ENCODE measurements around the gene TFF1.

TFF1 gene

DNA sequence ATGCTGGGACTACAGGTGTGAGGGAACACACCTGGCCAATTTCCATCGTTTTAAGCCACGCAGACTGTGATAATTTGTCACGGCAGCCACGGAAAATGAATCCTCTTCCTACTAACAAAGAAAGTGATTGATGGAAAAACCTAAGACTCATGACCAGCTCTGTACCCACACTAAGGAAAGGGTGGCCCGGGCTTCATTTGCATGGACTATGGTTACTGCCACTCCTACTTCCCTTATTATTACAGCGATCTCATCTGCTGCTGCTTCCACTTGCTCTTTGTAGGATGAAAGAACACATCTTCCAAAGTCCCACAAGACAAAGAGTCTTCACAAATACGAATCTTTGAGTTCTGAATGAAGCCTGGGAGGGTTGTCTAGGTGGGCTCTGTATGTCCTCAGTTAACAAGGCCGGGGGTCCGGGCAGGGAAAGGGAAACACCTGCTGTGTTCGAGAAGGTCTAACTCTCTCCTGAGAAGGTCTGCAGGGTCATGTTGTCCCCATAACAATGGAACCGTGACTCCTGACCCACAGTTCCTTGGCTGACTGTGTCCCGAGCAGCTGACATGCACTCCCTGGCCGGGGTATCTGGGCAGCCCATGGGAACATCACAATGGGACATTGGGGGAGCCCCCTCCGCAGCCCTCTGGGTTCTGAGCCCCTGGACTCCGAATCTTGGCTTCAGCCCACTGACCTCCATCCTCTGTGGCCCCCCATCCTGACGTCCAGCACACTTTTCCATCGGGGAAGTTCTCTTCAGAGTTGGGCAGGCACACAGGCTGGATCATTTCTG is 13.3 kb upstream of the TFF1 start:
- no peak for DNase-seq

DNA sequence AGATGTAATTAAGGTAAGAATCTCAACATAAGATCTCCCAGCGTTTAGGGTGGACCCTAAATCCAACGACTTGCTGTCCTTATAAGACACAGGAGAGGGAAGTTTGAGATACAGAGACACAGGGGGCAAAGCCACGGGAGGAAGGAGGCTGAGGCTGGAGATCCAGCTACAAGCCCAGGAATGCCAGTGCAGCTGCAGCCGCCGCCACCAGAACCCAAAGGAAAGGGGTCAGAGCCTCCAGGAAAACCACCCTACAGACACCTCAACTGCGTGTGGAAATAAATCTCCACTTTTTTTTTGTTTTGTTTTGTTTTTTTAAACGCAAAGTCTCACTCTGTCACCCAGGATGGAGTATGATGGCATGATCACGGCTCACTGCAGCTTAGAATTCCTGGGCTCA is 12.1 kb upstream of the TFF1 start:
- no peak for DNase-seq

GRCh38 chr21:42377951-42378340 is 11.6 kb upstream of the TFF1 start:
- no peak for DNase-seq

DNA sequence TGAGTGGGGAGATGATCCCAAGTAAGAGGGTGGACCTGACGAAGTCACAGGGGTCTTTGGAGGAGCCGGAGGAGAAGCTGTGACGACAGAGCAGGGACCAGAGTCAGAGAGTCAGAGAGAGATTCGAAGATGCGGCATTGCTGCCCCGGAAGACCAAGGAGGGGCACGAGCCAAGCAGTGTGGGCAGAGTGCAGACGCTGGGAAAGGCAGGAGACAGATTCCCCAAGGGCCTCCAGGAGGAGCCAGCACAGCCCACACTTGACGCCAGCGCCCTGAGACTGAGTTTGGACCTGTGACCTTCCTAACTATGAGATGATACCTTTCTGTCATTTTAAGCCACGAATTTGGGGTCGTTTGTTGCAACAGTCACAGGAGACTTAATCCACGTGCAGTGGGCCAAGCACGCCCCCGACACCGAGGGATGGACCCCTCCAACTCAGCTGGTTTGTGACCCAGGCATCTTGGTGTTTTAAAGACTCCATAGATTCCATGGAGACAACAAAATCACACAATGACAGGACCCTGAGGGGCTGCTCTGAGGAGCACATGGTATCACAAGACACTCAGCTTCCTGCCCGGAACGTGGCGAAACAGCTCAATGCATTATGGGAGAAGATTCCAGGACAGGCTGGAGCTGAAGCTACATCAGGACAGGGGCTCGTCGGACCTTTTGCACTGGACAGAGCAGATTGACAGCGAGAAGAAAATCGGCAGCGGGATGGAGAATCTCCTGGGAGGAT is 11.0 kb upstream of the TFF1 start:
- DNase-seq, result no peak

- no peak for DNase-seq
Measured at GRCh38 chr21:42376338-42376982, 10.1 kb upstream of the TFF1 start.

DNA sequence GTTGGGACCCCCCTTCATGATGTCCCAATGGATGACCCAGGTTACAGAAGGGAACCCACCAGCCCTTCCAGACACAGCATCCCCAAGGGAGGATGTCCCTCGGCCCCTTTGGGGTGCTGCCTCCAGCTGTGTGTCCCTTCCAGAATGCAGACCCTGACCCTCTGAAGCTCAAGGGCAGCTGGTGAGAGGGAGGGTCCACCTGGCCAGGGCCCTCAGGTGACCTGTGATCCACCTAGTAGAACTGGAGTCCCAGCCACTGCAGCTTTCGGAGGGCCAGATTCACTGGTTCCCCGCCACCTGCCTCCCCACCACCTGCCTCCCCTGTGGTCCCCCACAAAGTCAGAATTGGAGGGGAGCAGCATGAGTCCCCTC is 9.6 kb upstream of the TFF1 start:
- no peak for DNase-seq

DNA sequence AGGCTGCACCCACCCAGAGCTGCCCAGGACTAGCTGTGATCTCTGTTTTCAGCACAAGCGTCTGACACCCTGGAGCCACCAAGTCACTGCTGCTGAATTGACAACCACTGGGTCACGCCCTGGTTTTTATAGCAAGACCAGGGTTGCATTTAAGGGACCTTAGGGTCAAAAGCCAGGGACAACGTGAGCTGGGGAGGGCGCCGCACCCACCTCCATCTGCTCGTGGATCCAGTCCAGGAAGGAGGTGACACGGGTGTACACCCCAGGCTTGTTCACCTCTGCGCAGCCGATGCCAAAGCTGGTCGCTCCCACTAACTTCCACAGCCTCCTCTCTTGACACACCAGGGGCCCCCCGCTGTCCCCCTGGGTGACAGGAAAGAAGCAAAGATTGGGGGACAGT is 9.2 kb upstream of the TFF1 start:
- DNase-seq, result no peak

DNA sequence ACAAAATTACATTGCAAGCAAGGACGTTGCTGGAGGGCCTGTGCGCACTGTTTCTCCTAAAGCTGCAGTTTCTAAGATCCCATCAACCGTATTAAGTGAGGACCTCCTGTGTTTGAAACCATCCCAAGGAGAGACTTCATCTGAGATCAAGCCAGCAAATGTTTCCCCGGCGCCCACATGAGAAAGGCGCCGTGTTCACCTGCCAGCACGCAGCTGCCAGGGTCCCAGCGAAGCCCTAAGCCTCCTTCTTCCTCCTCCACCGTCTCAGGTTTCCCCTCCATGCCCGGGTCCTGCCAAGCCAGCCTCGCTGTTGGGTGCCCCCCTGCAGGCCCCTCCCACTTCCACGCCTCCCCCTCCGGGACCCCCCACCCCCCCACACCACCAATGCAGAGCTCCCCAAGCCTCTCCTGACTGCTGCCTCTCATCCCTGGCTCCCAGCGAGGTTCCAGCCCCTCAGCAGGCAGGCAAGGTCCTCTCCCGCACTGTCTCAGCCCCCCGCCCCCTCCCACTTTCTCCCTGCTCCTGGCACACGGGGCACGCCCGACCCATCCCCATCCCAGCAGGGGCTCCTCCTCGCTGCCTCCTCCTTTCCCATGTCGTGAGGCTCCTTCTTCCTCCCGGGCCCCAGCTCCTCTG is 8.6 kb upstream of the TFF1 start:
- DNase-seq, result no peak

- DNase-seq, result no peak
Measured at GRCh38 chr21:42374457-42374856, 8.1 kb upstream of the TFF1 start.

DNA sequence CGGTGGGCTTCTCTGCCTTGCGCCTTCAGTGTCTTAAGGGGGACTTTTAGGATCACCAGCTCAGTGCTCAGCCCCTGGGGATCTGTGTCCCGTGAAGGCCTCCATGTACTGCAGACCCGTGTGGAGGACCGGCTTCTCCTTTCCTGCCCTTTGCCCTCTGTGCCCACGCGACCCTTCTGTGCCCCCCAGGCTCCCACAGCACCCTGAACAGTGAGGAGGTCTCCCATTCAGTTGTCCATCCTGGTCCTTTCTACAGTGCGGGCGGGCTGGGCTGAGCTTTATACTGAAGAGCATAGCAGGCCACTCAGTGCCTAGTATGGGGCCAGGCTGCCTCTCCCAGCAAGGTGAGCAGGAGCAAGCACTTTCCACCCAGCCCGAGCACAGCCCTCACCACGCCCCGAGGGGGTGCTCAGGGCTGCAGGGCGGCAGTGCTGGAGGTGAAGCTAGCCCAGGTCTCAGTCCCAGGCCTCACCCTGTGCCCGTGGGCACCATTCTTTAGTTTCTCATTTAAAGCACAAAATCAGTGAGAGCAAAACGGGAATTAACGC is 7.6 kb upstream of the TFF1 start:
- no peak for DNase-seq

- no peak for DNase-seq
Measured at GRCh38 chr21:42373196-42373907, 7.0 kb upstream of the TFF1 start.

DNA sequence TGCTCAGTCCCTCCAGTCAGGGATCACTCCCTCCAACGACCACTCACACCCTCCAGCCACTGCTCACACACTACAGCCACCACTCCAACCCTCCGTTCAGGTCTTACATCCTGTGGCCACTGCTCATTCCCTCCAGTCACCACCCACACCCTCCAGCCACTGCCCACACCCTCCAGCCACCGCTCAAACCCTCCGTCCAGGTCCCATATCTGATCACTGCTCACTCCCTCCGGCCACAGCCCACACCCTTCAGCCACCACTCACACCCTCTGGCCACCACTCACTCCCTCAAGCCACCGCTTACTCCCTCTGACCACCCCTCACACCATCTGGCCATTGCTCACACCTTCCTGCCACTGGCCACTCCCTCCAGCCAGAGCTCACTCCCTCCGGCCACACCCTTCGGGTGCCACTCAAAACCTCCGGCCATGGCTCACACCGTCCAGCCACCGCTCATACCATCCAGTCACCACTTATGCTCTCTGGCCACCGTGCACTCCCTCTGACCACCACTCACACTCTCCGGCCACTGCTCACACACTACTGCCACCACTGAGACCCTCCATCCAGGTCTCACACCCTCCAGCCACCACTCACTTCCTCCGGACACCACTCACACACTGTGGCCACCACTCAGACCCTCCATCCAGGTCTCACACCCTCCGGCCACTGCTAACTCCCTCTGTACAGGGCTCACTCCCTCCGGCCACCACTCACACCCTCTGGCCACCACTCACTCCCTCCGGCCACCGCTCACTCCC is 4.7 kb upstream of the TFF1 start:
- DNase-seq, result no peak

DNA sequence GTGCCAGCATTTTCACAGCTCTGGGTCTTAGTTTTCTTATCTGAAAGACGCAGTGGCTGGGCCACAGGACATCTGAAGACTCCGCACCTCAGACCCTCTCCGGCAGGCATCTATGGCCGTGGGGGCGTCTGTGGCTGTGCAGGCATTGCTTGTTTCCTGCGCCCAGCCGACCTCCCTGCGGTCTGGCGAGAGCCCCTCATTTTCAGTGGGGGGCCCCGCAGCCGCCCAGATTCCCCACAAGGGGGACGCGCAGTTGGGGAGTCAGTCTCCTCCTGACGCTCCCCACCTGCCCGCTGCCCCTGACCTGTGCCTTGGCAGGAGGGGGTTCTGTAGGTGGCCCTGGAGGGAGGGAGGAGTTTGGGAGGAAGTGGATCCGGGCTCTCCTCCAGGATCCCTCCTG is 3.5 kb upstream of the TFF1 start:
- no peak for DNase-seq

GRCh38 chr21:42367367-42368165 is 1.2 kb upstream of the TFF1 start:
- DNase-seq, result no peak

DNA sequence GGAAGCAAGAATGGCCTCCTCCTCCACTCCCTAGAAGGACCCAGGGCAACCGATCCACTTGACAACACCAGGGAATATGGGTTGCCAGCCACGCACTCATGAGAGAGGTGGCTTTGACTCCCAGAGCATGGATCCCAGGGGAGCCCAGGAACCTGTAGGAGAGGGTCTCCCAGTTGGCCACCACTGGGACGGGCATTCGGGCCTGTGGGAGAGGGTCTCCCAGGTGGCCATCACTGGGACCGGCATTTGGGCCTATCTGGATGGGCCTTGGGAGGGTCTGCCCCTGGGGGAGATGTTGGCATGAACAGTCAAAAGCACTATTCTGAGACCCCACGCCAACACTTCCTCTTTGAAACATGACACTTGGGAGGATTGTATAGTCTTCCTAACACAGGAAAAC is 565 bp downstream of the TFF1 start:
- no peak for DNase-seq

- DNase-seq, result no peak
Measured at GRCh38 chr21:42364304-42364865, 1.9 kb downstream of the TFF1 start.

GRCh38 chr21:42363312-42363711 is 3.0 kb downstream of the TFF1 start:
- DNase-seq, result no peak

- DNase-seq, result no peak
Measured at GRCh38 chr21:42362700-42363099, 3.6 kb downstream of the TFF1 start.

GRCh38 chr21:42362198-42362597 is 4.1 kb downstream of the TFF1 start:
- DNase-seq, result no peak

DNA sequence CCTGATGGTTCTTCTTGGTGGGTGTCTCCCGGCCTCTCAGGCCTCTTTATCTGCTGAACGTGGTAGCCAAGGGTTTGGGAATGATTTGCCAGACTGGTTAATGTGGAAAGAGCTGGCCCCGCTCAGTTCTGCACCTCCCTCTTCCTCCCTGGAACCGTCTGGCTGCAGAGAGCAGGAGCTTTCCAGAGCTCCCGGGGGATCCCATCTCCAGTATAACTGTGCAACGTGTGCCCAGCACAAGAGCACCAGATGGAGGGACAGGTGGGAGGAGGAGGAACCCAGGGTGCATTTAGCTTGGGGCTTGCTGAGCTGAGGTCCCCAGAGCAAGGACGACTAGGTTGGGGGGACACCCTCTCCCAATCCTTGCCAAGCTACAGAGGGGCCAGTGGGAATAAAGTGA is 5.0 kb downstream of the TFF1 start:
- DNase-seq, result peak; percentile 29

DNA sequence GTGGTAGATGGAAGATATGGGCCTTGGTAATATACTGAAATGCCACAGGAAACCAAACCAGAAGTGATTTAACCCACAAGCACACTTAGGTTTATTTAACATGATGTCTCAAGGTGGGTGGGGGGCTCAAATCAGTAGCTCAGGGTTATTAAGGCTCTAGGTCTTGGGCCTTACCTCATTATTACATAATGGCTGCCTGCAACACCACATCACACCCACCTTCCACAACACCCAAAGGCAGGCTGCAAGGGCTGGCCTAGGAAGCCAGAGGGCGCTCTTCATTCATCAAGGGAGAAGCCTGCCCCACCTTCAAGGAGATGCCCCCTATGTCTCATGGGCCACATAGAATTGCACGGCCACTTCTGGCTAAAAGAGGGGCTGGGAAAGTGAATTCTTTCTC is 6.0 kb downstream of the TFF1 start:
- no peak for DNase-seq
